Endothelial cell of umbilical vein (primary cell): Measurements from ENCODE around the gene SELE. TPM values are rescaled to one million over a fixed set of nuclear protein-coding genes. Genes with fewer than 3 reads are reported as not detected.

Experiments used
- BruUV-seq: library from RNA; stranded (reverse); fragments of 400-500 nt; replicated peaks from 2 replicates; lab custom pipeline; 2021; lab: Mats Ljungman, UMichigan
- CTCF ChIA-PET: fragments of 300-600, 350-600 bp; sonication (Branson Sonifier 250); formaldehyde crosslinking; loops from one replicate; lab custom pipeline; 2021; ENCODE audit warnings: antibody characterized with exemption, inconsistent platforms; lab: Charles Lee
- POLR2A ChIA-PET: fragments of 300-600, 350-600 bp; sonication (Branson Sonifier 250); formaldehyde crosslinking; loops from one replicate; lab custom pipeline; 2021; ENCODE audit warnings: antibody characterized with exemption, inconsistent platforms; lab: Charles Lee
- DNase-seq: peaks from one replicate; pipeline ENCODE4 v3.0.0-alpha.2; 2011; ENCODE audit warnings: low read depth, low spot score
- FAIRE-seq: peaks from 2 replicates; lab custom pipeline; 2011; peaks lifted over from hg19 to GRCh38; lab: Jason Lieb, UNC
- H2AFZ ChIP-seq: 2 replicates; pipeline ENCODE4 v1.6.0; 2012; ENCODE audit warnings: low read depth, low read length, control low read depth, inconsistent platforms
- H3K27ac ChIP-seq: 2 replicates; pipeline ENCODE4 v1.5.1; 2011; ENCODE audit warnings: low read depth, mild to moderate bottlenecking, control low read depth, low read length, moderate library complexity; ENCODE audit not compliant: insufficient read depth
- H3K27me3 ChIP-seq, 2 experiments: 2 replicates each; pipeline versions ENCODE4 v1.6.0 to v1.6.1; 2011; ENCODE audit warnings: low read length in 2 of 2, mixed read lengths in 1 of 2; ENCODE audit not compliant: control insufficient read depth in 2 of 2, insufficient read depth in 2 of 2
- H3K36me3 ChIP-seq, 2 experiments: 2 replicates in 1 of 2; 3 replicates in 1 of 2; pipeline ENCODE4 v1.5.1; 2011; ENCODE audit warnings: low read length in 2 of 2, mild to moderate bottlenecking in 1 of 2, moderate library complexity in 1 of 2; ENCODE audit not compliant: control insufficient read depth in 2 of 2, insufficient read depth in 2 of 2; ENCODE audit errors: extremely low read depth in 1 of 2
- H3K4me1 ChIP-seq: 3 replicates; pipeline ENCODE4 v1.5.1; 2011; ENCODE audit warnings: mild to moderate bottlenecking, low read length; ENCODE audit not compliant: control insufficient read depth, insufficient read depth; ENCODE audit errors: extremely low read depth
- H3K4me2 ChIP-seq: 2 replicates; pipeline ENCODE4 v1.6.1; 2011; ENCODE audit warnings: low read length, control low read depth, mixed read lengths; ENCODE audit not compliant: insufficient read depth
- H3K4me3 ChIP-seq, 3 experiments: fragments of 200-600 bp in 1 of 3; sonication (generic), shearing (Covaris generic) in 1 of 3; replicated peaks in 1 of 3; 2 replicates each; pipeline ENCODE4 v1.5.1; 2011 to 2016; ENCODE audit warnings: control low read depth in 3 of 3, low read length in 3 of 3, mild to moderate bottlenecking in 2 of 3, inconsistent platforms in 1 of 3, low read depth in 1 of 3, moderate library complexity in 1 of 3; ENCODE audit not compliant: insufficient read depth in 1 of 3
- H3K79me2 ChIP-seq: 2 replicates; pipeline ENCODE4 v1.6.0; 2012; ENCODE audit warnings: low read length, inconsistent platforms; ENCODE audit not compliant: control insufficient read depth, insufficient read depth
- H3K9ac ChIP-seq: replicated peaks from 2 replicates; pipeline ENCODE3; 2011; ENCODE audit warnings: low read length, control low read depth; ENCODE audit not compliant: insufficient read depth; ENCODE audit errors: extremely low read depth
- H3K9me1 ChIP-seq: replicated peaks from 3 replicates; pipeline ENCODE4 v1.6.0; 2011; ENCODE audit warnings: mild to moderate bottlenecking, low read length; ENCODE audit not compliant: control insufficient read depth, insufficient read depth; ENCODE audit errors: extremely low read depth
- H3K9me3 ChIP-seq: replicated peaks from 2 replicates; pipeline ENCODE4 v1.5.1; 2012; ENCODE audit warnings: low read length, inconsistent platforms; ENCODE audit not compliant: control insufficient read depth, insufficient read depth
- H4K20me1 ChIP-seq: replicated peaks from 2 replicates; pipeline ENCODE3; 2011; ENCODE audit warnings: mild to moderate bottlenecking, low read length; ENCODE audit not compliant: control insufficient read depth, insufficient read depth; ENCODE audit errors: extremely low read depth
- EZH2 ChIP-seq: IDR thresholded peaks from 2 replicates; pipeline ENCODE4 v1.6.1; 2012; ENCODE audit warnings: borderline replicate concordance, low read depth, mild to moderate bottlenecking, moderate library complexity, low read length, inconsistent platforms; ENCODE audit not compliant: severe bottlenecking
- FOS ChIP-seq: IDR thresholded peaks from 2 replicates; pipeline ENCODE4 v1.6.1; 2011; ENCODE audit warnings: mild to moderate bottlenecking, low read length, moderate library complexity, borderline replicate concordance; ENCODE audit not compliant: insufficient read depth
- GATA2 ChIP-seq: IDR thresholded peaks from 2 replicates; pipeline ENCODE4 v1.7.0; 2011; ENCODE audit warnings: low read depth, mild to moderate bottlenecking, moderate library complexity, mixed read lengths, low read length; ENCODE audit not compliant: insufficient read length, insufficient read depth
- JUN ChIP-seq: IDR thresholded peaks from 2 replicates; pipeline ENCODE4 v1.6.1; 2011; ENCODE audit warnings: borderline replicate concordance, low read depth; ENCODE audit not compliant: insufficient read length, insufficient read depth
- MYC ChIP-seq: IDR thresholded peaks from one replicate; pipeline ENCODE4 v1.6.1; 2011; ENCODE audit warnings: mild to moderate bottlenecking, low read depth, low read length
- POLR2A ChIP-seq: IDR thresholded peaks from 2 replicates; pipeline ENCODE4 v1.6.1; 2012; ENCODE audit warnings: low read depth, mild to moderate bottlenecking, control low read depth, low read length
- POLR2AphosphoS5 ChIP-seq: IDR thresholded peaks from 2 replicates; pipeline ENCODE4 v1.6.1; 2012; ENCODE audit warnings: low read depth, mild to moderate bottlenecking, control low read depth, low read length, moderate library complexity; ENCODE audit not compliant: insufficient read depth
- dilution Hi-C: fragments of 300-500 bp; cut with MboI; formaldehyde crosslinking; loops from one replicate; pipeline ENCODE4 v1.15.0; 2019; ENCODE audit warnings: low sequenced_read_pairs; ENCODE audit not compliant: extremely low pct_ligation_motif_present
- intact Hi-C: fragments of 100-400 bp; cut with micrococcal nuclease; formaldehyde crosslinking; loops from one replicate; pipeline ENCODE4 v1.10.0; 2022
- polyA plus RNA-seq, 4 experiments: library from polyadenylated mRNA; depleted of rRNA in 3 of 4; stranded (reverse) in 3 of 4; unstranded in 1 of 4; fragments of >200 nt; gene quantifications; 2 replicates each; pipeline versions ENCODE4 v1.2.1 to v1.2.3, GENCODE V29; 2011 to 2012; ENCODE audit warnings: missing spikeins in 1 of 4
- total RNA-seq: library from RNA; stranded (reverse); gene quantifications from 2 replicates; pipeline ENCODE4 v1.2.3, GENCODE V29; 2021
- TF ChIP-seq, protein P1 (sequence below): IDR thresholded peaks from 2 replicates; pipeline ENCODE4 v1.6.1; 2011; ENCODE audit not compliant: insufficient read depth, insufficient read length
- TF ChIP-seq, protein P2 (sequence below), 2 donors: IDR thresholded peaks; 1 replicate in 1 of 2; 2 replicates in 1 of 2; pipeline ENCODE4 v1.5.1; 2011; ENCODE audit warnings: low read length in 2 of 2, mild to moderate bottlenecking in 2 of 2, moderate library complexity in 2 of 2, control low read depth in 1 of 2, inconsistent platforms in 1 of 2, low read depth in 1 of 2; ENCODE audit not compliant: insufficient read depth in 1 of 2; ENCODE audit errors: extremely low read depth in 1 of 2

The SELE gene
- total and polyA plus RNA-seq, 2 donors (not counting 3 experiments of a cell fraction or from before 2014, with no cell fraction given), result 1.5 to 4.7 TPM

DNA sequence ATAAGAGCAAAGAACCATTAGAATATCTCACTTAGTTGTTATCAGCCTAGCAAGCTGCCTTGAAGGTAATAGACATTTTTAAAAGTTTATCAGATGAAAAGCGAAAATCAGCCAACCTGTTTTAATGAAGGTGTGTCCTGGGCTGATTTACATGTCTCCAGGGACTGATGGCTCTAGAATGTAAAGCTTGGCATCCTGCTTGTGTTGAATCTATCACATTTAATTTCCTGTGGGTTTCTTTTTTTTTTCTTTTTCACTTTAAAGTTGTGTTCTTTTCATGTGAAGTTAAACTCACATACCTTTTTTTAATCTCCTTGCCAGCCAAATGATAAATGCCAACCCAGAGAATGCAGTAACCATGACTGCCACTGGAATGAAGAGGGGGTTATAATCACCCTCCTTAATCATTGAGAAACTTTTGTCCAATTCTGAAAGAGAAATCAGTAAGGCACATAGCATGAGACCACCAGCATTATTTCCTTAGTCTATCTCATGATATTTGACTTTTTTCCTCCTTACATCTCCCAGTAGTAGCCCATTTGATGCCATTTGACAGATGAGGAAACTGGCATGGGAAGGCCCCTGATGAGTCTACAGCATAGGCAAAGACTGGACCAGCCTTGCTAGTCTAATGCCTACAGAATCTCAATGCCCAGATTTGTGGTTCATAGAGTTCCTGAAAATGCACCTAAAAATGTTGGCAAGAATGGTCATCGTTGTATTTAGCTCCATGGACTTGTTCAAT lies 32.4 kb downstream of the SELE start:
- no peak overlapping the region for H3K4me3 ChIP-seq
- DNase-seq, result no peak
- H3K79me2 ChIP-seq, result no peaks in the 10 kb centered on the region
- H3K4me2 ChIP-seq, result no peak overlapping the region
- no peaks in the 10 kb centered on the region for H3K36me3 ChIP-seq
- no TSS peak for BruUV-seq
- no peaks in the 10 kb centered on the region for H3K27me3 ChIP-seq
- no peak overlapping the region for H3K9ac ChIP-seq
- no peak overlapping the region for H2AFZ ChIP-seq
- H3K9me3 ChIP-seq, result no peaks in the 10 kb centered on the region
- H3K4me1 ChIP-seq, result peaks cover 5% of the 10 kb centered on the region
- ChIA-PET CTCF (interaction anchor here (1.3 to 2.9 kb wide), 4 partner anchors 11 to 100 kb away, joined by 4 to 13 read pairs (median 4); no protein-coding TSS in a partner anchor), POLR2A (no interaction called here)
- intact Hi-C loops (no loop called here), dilution Hi-C loops (no loop called here)
- TF ChIP-seq, protein P1, sequence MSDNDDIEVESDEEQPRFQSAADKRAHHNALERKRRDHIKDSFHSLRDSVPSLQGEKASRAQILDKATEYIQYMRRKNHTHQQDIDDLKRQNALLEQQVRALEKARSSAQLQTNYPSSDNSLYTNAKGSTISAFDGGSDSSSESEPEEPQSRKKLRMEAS, result no peak
- no peak for TF ChIP-seq POLR2A
- TF ChIP-seq MYC, result no peak
- no peak for TF ChIP-seq EZH2
- no peak for TF ChIP-seq FOS
- no peak for TF ChIP-seq JUN
- no peak for TF ChIP-seq POLR2AphosphoS5
- TF ChIP-seq, protein P2, sequence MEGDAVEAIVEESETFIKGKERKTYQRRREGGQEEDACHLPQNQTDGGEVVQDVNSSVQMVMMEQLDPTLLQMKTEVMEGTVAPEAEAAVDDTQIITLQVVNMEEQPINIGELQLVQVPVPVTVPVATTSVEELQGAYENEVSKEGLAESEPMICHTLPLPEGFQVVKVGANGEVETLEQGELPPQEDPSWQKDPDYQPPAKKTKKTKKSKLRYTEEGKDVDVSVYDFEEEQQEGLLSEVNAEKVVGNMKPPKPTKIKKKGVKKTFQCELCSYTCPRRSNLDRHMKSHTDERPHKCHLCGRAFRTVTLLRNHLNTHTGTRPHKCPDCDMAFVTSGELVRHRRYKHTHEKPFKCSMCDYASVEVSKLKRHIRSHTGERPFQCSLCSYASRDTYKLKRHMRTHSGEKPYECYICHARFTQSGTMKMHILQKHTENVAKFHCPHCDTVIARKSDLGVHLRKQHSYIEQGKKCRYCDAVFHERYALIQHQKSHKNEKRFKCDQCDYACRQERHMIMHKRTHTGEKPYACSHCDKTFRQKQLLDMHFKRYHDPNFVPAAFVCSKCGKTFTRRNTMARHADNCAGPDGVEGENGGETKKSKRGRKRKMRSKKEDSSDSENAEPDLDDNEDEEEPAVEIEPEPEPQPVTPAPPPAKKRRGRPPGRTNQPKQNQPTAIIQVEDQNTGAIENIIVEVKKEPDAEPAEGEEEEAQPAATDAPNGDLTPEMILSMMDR (IDR thresholded peaks at IDR 0.05; ENCODE audit: extremely low read depth in 1 of 2, insufficient read depth in 1 of 2, low read depth in 1 of 2, low read length in 2 of 2), result no peak
- TF ChIP-seq GATA2, result no peak
- H4K20me1 ChIP-seq, result no peaks in the 10 kb centered on the region
- no peak for FAIRE-seq
- no peaks in the 10 kb centered on the region for H3K9me1 ChIP-seq
- H3K27ac ChIP-seq, result no peak overlapping the region
